Loucy (cell line): ENCODE data around the gene SBF2.

Experiments
- H2AFZ ChIP-seq: fragments of 200-600 bp; sonication (generic); 2 replicates; pipeline ENCODE4 v1.6.0; 2016; ENCODE audit warnings: antibody characterized with exemption, mild to moderate bottlenecking, low read length, moderate library complexity
- H3F3A ChIP-seq: fragments of 200-600 bp; 2 replicates; pipeline ENCODE4 v1.6.0; 2016; ENCODE audit warnings: antibody characterized with exemption, low read depth, mild to moderate bottlenecking
- H3K27me3 ChIP-seq: fragments of 200-600 bp; sonication (generic); 2 replicates; pipeline ENCODE4 v1.6.1; 2014; ENCODE audit warnings: low read length, mild to moderate bottlenecking; ENCODE audit not compliant: insufficient read depth, poor library complexity, severe bottlenecking
- H3K36me3 ChIP-seq: fragments of 200-600 bp; sonication (generic); 2 replicates; pipeline ENCODE4 v1.6.1; 2016; ENCODE audit warnings: low read length; ENCODE audit not compliant: insufficient read depth
- H3K4me1 ChIP-seq: fragments of 200-600 bp; sonication (generic); 2 replicates; pipeline ENCODE4 v1.5.1; 2014; ENCODE audit warnings: low read length, mild to moderate bottlenecking; ENCODE audit not compliant: insufficient read depth, poor library complexity, severe bottlenecking
- H3K4me2 ChIP-seq: fragments of 200-600 bp; sonication (generic); 2 replicates; pipeline ENCODE4 v1.6.0; 2014; ENCODE audit warnings: antibody characterized with exemption, low read length, low read depth, mild to moderate bottlenecking; ENCODE audit not compliant: poor library complexity, severe bottlenecking
- H3K4me3 ChIP-seq: fragments of 200-600 bp; sonication (generic); 2 replicates; pipeline ENCODE4 v1.5.1; 2014; ENCODE audit warnings: low read length, mild to moderate bottlenecking, mixed read lengths; ENCODE audit not compliant: poor library complexity, severe bottlenecking
- H3K79me2 ChIP-seq: fragments of 200-600 bp; sonication (generic); 2 replicates; pipeline ENCODE4 v1.6.1; 2014; ENCODE audit warnings: low read length; ENCODE audit not compliant: insufficient read depth
- H3K9ac ChIP-seq: fragments of 200-600 bp; sonication (generic); 2 replicates; pipeline ENCODE4 v1.6.0; 2014; ENCODE audit warnings: mild to moderate bottlenecking, low read depth, low read length, moderate library complexity; ENCODE audit not compliant: poor library complexity, severe bottlenecking
- H3K9me2 ChIP-seq: fragments of 200-600 bp; sonication (generic); replicated peaks from 2 replicates; pipeline ENCODE4 v1.6.1; 2016; ENCODE audit warnings: low read depth, low read length, mixed read lengths
- H3K9me3 ChIP-seq: fragments of 200-600 bp; sonication (generic); 2 replicates; pipeline ENCODE4 v1.6.1; 2014; ENCODE audit warnings: mild to moderate bottlenecking, antibody characterized with exemption, low read length, low read depth; ENCODE audit not compliant: insufficient read depth
- H4K20me1 ChIP-seq: fragments of 200-600 bp; sonication (generic); 2 replicates; pipeline ENCODE4 v1.6.0; 2014; ENCODE audit warnings: antibody characterized with exemption, low read length, mild to moderate bottlenecking; ENCODE audit not compliant: insufficient read depth, poor library complexity, severe bottlenecking
- EZH2phosphoT487 ChIP-seq: fragments of 200-600 bp; IDR thresholded peaks from 2 replicates; pipeline ENCODE4 v1.6.1; 2018; ENCODE audit warnings: antibody characterized with exemption, mild to moderate bottlenecking, moderate library complexity, borderline replicate concordance
- TF ChIP-seq, protein P1 (sequence below): fragments of 200-600 bp; sonication (generic); conservative IDR thresholded peaks from 2 replicates; pipeline ENCODE4 v1.5.1; 2014; ENCODE audit warnings: mild to moderate bottlenecking, antibody characterized with exemption, low read length

Gene SBF2

DNA sequence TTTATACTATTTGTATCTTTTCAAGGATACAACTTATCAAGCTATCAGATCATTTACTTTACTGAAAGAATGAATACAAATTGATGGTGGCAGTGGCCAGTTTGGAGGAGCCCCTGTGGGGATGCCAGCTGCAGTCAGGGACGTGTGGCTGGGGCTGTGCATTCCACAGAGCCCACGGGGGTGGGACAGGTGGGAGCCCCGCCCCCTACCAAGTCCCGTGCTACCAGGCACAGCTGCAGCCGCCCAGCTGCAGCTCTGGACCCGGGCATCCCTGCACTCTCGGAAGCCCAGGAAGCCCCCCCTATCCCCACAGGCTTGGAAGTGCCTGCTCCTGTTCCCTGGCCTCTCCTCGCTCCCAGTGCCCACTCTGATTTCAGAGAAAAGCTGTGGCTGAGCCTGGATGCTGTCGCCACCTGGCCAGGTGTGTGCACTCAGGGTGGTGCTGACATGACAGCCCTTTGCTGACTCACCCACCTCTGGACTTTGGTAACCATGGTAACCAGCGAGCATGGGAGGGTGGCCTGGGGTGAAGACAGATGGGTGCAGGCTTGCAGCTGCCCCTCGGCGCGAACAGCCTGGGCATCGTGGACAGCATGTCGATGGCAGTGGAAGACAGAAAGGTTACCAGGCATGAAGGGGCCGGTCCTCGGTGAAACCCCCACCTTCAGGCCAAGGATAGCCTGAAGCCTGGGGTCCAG, 138.1 kb downstream of the SBF2 start:
- no peaks in the 10 kb centered on the region for H3K4me1 ChIP-seq
- H3K27me3 ChIP-seq: no peaks in the 10 kb centered on the region
- 0 out of 2 replicates have a peak, but pooled peaks cover 7% of the 10 kb centered on the region for H3K9me3 ChIP-seq
- TF ChIP-seq, protein P1, sequence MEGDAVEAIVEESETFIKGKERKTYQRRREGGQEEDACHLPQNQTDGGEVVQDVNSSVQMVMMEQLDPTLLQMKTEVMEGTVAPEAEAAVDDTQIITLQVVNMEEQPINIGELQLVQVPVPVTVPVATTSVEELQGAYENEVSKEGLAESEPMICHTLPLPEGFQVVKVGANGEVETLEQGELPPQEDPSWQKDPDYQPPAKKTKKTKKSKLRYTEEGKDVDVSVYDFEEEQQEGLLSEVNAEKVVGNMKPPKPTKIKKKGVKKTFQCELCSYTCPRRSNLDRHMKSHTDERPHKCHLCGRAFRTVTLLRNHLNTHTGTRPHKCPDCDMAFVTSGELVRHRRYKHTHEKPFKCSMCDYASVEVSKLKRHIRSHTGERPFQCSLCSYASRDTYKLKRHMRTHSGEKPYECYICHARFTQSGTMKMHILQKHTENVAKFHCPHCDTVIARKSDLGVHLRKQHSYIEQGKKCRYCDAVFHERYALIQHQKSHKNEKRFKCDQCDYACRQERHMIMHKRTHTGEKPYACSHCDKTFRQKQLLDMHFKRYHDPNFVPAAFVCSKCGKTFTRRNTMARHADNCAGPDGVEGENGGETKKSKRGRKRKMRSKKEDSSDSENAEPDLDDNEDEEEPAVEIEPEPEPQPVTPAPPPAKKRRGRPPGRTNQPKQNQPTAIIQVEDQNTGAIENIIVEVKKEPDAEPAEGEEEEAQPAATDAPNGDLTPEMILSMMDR: no peak
- no peak for TF ChIP-seq EZH2phosphoT487
- H3K36me3 ChIP-seq: no peaks in the 10 kb centered on the region
- no peak overlapping the region for H2AFZ ChIP-seq
- H3K4me2 ChIP-seq: no peak overlapping the region
- H3K9me2 ChIP-seq: no peaks in the 10 kb centered on the region
- H3K9ac ChIP-seq: no peak overlapping the region
- no peaks in the 10 kb centered on the region for H3F3A ChIP-seq
- no peaks in the 10 kb centered on the region; the same call in 1 of the 2 replicates for H3K79me2 ChIP-seq
- no peak overlapping the region for H3K4me3 ChIP-seq
- no peaks in the 10 kb centered on the region for H4K20me1 ChIP-seq

DNA sequence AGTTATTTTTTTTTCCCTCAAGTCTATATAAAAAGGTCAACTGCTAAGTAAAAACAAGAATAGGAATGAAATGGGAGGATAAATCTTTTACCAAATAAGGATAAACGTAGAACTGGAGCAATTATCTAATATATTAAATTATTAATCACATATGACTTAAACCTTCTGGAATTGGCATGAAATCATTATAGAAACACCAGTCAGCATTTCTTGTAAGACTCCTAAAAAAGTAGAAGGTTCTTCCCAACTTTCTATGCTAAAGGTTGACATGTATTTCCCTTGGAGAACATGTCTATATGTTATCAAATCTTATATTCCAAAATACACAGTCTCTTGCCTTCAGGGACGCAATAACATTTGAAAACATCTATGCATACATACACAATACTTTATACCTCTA, 143.2 kb downstream of the SBF2 start:
- no peaks in the 10 kb centered on the region for H3K4me1 ChIP-seq
- H3K9me2 ChIP-seq: no peaks in the 10 kb centered on the region
- no peaks in the 10 kb centered on the region for H3K9me3 ChIP-seq
- no peaks in the 10 kb centered on the region for H3K36me3 ChIP-seq
- H2AFZ ChIP-seq: no peak overlapping the region
- no peak overlapping the region for H3K4me2 ChIP-seq
- no peaks in the 10 kb centered on the region for H3F3A ChIP-seq
- no peak overlapping the region for H3K9ac ChIP-seq
- no peaks in the 10 kb centered on the region for H3K79me2 ChIP-seq
- no peaks in the 10 kb centered on the region for H3K27me3 ChIP-seq
- no peak for TF ChIP-seq EZH2phosphoT487
- TF ChIP-seq, protein P1: no peak
- H4K20me1 ChIP-seq: no peaks in the 10 kb centered on the region
- H3K4me3 ChIP-seq: no peak overlapping the region

DNA sequence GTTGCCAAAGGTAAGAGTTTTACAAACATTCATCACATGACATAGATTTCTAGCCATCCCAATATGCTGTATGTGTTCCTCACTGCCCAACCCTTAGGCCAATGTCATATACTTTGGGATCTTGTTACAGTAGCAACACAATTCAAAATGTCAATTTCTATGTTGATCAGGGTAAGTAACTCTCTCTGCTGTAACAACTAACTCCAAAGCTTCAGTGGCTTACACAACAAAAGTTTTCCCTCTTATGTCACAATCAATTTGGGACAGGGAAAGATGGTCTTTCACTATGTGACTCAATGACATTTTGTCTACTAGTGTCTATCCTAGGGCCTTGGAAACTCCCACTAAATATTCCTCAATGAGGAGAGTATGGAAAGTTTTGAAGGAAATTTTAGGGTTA, 144.5 kb downstream of the SBF2 start:
- no peaks in the 10 kb centered on the region for H3F3A ChIP-seq
- TF ChIP-seq, protein P1: no peak
- no peak for TF ChIP-seq EZH2phosphoT487
- no peaks in the 10 kb centered on the region for H3K9me3 ChIP-seq
- H4K20me1 ChIP-seq: no peaks in the 10 kb centered on the region
- no peaks in the 10 kb centered on the region for H3K36me3 ChIP-seq
- H2AFZ ChIP-seq: no peak overlapping the region
- no peak overlapping the region for H3K9ac ChIP-seq
- no peak overlapping the region for H3K4me2 ChIP-seq
- no peaks in the 10 kb centered on the region for H3K79me2 ChIP-seq
- H3K9me2 ChIP-seq: no peaks in the 10 kb centered on the region
- H3K4me3 ChIP-seq: no peak overlapping the region
- H3K4me1 ChIP-seq: no peaks in the 10 kb centered on the region
- no peaks in the 10 kb centered on the region for H3K27me3 ChIP-seq
